CD14-positive monocyte (primary cell): Measurements from ENCODE around the gene HMCN2. TPM values are rescaled to one million over a fixed set of nuclear protein-coding genes. Genes with fewer than 3 reads are reported as not detected.

Experiments
- DNase-seq, 3 donors: peaks; one replicate each; pipeline ENCODE4 v3.0.0-alpha.2; 2011 to 2022
- H2AFZ ChIP-seq: 2 replicates; pipeline ENCODE4 v1.6.0; 2012; ENCODE audit warnings: mild to moderate bottlenecking, low read depth, low read length, inconsistent platforms; ENCODE audit not compliant: insufficient read depth, poor library complexity, severe bottlenecking
- H3K27ac ChIP-seq, 2 donors: 1 replicate in 1 of 2; 2 replicates in 1 of 2; pipeline ENCODE4 v1.5.1; 2012 to 2013; ENCODE audit warnings: low read length in 2 of 2, control low read depth in 1 of 2, inconsistent platforms in 1 of 2, low read depth in 1 of 2, mild to moderate bottlenecking in 1 of 2
- H3K27me3 ChIP-seq, 2 donors: one replicate each; pipeline versions ENCODE4 v1.6.0 to v1.6.1; 2011 to 2013; ENCODE audit warnings: low read length in 2 of 2; ENCODE audit not compliant: control insufficient read depth in 2 of 2, insufficient read depth in 2 of 2
- H3K36me3 ChIP-seq, 2 donors: replicated peaks in 1 of 2; 1 replicate in 1 of 2; 2 replicates in 1 of 2; pipeline versions ENCODE4 v1.5.1 to v1.6.1; 2012 to 2013; ENCODE audit warnings: low read length in 2 of 2, control low read depth in 1 of 2, inconsistent platforms in 1 of 2, mild to moderate bottlenecking in 1 of 2; ENCODE audit not compliant: insufficient read depth in 2 of 2, control insufficient read depth in 1 of 2
- H3K4me1 ChIP-seq, 2 donors: 1 replicate in 1 of 2; 2 replicates in 1 of 2; pipeline versions ENCODE4 v1.5.1 to v1.6.1; 2012 to 2013; ENCODE audit warnings: low read length in 2 of 2, control low read depth in 1 of 2, inconsistent platforms in 1 of 2, mild to moderate bottlenecking in 1 of 2, moderate library complexity in 1 of 2; ENCODE audit not compliant: insufficient read depth in 2 of 2, control insufficient read depth in 1 of 2
- H3K4me2 ChIP-seq: replicated peaks from 2 replicates; pipeline ENCODE3; 2012; ENCODE audit warnings: low read length, moderate library complexity, mild to moderate bottlenecking; ENCODE audit not compliant: poor library complexity, severe bottlenecking; ENCODE audit errors: extremely low read depth
- H3K4me3 ChIP-seq, 3 experiments: fragments of 200-600 bp in 1 of 3; sonication (generic) in 1 of 3; replicated peaks in 1 of 3; 1 replicate in 2 of 3; 2 replicates in 1 of 3; pipeline ENCODE4 v1.5.1; 2011 to 2013; ENCODE audit warnings: low read length in 3 of 3, mild to moderate bottlenecking in 3 of 3, control low read depth in 2 of 3, low read depth in 2 of 3, inconsistent platforms in 1 of 3, moderate library complexity in 1 of 3
- H3K79me2 ChIP-seq: 2 replicates; pipeline ENCODE4 v1.6.0; 2012; ENCODE audit warnings: mild to moderate bottlenecking, control low read depth, inconsistent platforms, low read length, moderate library complexity; ENCODE audit not compliant: insufficient read depth
- H3K9ac ChIP-seq: 2 replicates; pipeline ENCODE4 v1.6.0; 2017; ENCODE audit warnings: low read length, mild to moderate bottlenecking; ENCODE audit not compliant: insufficient read depth, poor library complexity, severe bottlenecking
- H3K9me3 ChIP-seq, 2 donors: replicated peaks in 1 of 2; 1 replicate in 1 of 2; 2 replicates in 1 of 2; pipeline versions ENCODE4 v1.5.1 to v1.6.1; 2012 to 2013; ENCODE audit warnings: low read length in 2 of 2, control low read depth in 1 of 2; ENCODE audit not compliant: control insufficient read depth in 1 of 2, insufficient read depth in 1 of 2
- H4K20me1 ChIP-seq: 2 replicates; pipeline ENCODE4 v1.6.0; 2012; ENCODE audit warnings: mild to moderate bottlenecking, low read length, control low read depth, moderate library complexity; ENCODE audit not compliant: insufficient read depth
- H3K27ac Mint-ChIP-seq, 7 donors: one replicate each; pipeline ENCODE4 v1.8.0; 2020; ENCODE audit warnings: mild to moderate bottlenecking in 7 of 7, mixed read lengths in 7 of 7, moderate library complexity in 6 of 7, inconsistent platforms in 2 of 7
- H3K27me3 Mint-ChIP-seq, 3 donors: one replicate each; pipeline ENCODE4 v1.8.0; 2021 to 2022; ENCODE audit warnings: low read depth in 3 of 3, mild to moderate bottlenecking in 3 of 3, mixed read lengths in 3 of 3, moderate library complexity in 3 of 3, inconsistent platforms in 1 of 3
- H3K36me3 Mint-ChIP-seq, 2 donors: one replicate each; pipeline ENCODE4 v1.8.0; 2020; ENCODE audit warnings: mixed read lengths in 2 of 2, inconsistent platforms in 1 of 2, mild to moderate bottlenecking in 1 of 2
- H3K4me1 Mint-ChIP-seq: one replicate; pipeline ENCODE4 v1.8.0; 2020; ENCODE audit warnings: mild to moderate bottlenecking, mixed read lengths
- H3K4me3 Mint-ChIP-seq, 2 donors: one replicate each; pipeline ENCODE4 v1.8.0; 2020; ENCODE audit warnings: mild to moderate bottlenecking in 2 of 2, mixed read lengths in 2 of 2, moderate library complexity in 1 of 2
- H3K9me3 Mint-ChIP-seq, 7 donors: one replicate each; pipeline ENCODE4 v1.8.0; 2020 to 2022; ENCODE audit warnings: mixed read lengths in 7 of 7, mild to moderate bottlenecking in 6 of 7, moderate library complexity in 6 of 7, inconsistent platforms in 2 of 7
- CTCF ChIP-seq: fragments of 200-600 bp; IDR thresholded peaks from one replicate; pipeline ENCODE4 v1.8.0; 2022; ENCODE audit warnings: antibody characterized with exemption, mild to moderate bottlenecking
- WGBS: methylation state at CpG from one replicate; pipeline ENCODE4 v1.1.5; 2013; ENCODE audit warnings: missing lambda C conversion rate; ENCODE audit not compliant: insufficient coverage; 5-methylcytosine and 5-hydroxymethylcytosine counted together
- intact Hi-C, 2 donors: fragments of 100-400 bp; cut with micrococcal nuclease; formaldehyde crosslinking; loops; one replicate each; pipeline versions ENCODE4 v1.15.0 to v1.15.1; 2023
- polyA plus RNA-seq, 3 donors: library from polyadenylated mRNA; depleted of rRNA in 1 of 3; unstranded in 2 of 3; stranded (reverse) in 1 of 3; fragments of 300-500 nt in 2 of 3; fragments of >200 nt in 1 of 3; fragmentation: Illumina TruSeq in 2 of 3; gene quantifications; 1 replicate in 2 of 3; 2 replicates in 1 of 3; pipeline ENCODE4 v1.2.3, GENCODE V29; 2012 to 2021

Gene HMCN2
- polyA plus RNA-seq, 3 donors, result not detected

DNA sequence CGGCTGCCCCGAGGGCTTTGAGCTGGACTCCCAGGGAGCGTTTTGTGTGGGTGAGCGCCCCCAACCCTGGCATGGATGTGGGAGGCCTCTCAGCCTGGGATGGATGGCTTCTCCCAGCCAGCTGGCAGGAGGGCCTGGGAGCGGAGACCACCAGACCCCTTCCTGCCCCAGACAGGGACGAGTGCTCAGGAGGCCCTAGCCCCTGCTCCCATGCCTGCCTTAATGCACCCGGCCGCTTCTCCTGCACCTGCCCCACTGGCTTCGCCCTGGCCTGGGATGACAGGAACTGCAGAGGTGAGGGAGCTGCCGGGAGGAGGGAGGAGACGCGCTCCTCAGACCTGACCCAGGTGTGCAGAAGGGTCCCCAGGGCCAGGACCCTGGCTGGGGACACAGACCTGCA lies 161.8 kb downstream of the HMCN2 start:
- no peak overlapping the region for H3K9ac ChIP-seq

GRCh38 chr9:130428086-130428665 lies 162.6 kb downstream of the HMCN2 start:
- H3K9me3 Mint-ChIP-seq, result peaks cover 13 to 33% (median 20%) of the 10 kb centered on the region in 7 donors

More for the DNA sequence above, 161.8 kb downstream of the HMCN2 start:
- no peak overlapping the region for H2AFZ ChIP-seq
- H3K4me1 ChIP-seq, result no peaks in the 10 kb centered on the region
- no peaks in the 10 kb centered on the region for H3K79me2 ChIP-seq
- Mint-ChIP-seq H3K9me3 (peaks cover 13 to 26% (median 19%) of the 10 kb centered on the region in 7 donors), H3K27me3 (peaks cover 3 to 16% (median 6%) of the 10 kb centered on the region in 3 donors), H3K4me1 (no peaks in the 10 kb centered on the region), H3K36me3 (no peaks in the 10 kb centered on the region), H3K27ac (no peak overlapping the region), H3K4me3 (no peak overlapping the region)
- no peak overlapping the region for H3K4me3 ChIP-seq
- no peak for TF ChIP-seq CTCF
- no peaks in the 10 kb centered on the region for H3K36me3 ChIP-seq
- peaks cover 0 to 8% of the 10 kb centered on the region in 2 donors for H3K27me3 ChIP-seq
- H3K4me2 ChIP-seq, result no peak overlapping the region
- no peak for DNase-seq
- 91% methylated on average over 11 of the region's 12 CpGs for WGBS
- peaks cover 5 to 30% of the 10 kb centered on the region in 2 donors for H3K9me3 ChIP-seq
- H4K20me1 ChIP-seq, result no peaks in the 10 kb centered on the region
- no peak overlapping the region for H3K27ac ChIP-seq
- intact Hi-C loops, result no loop called here

More at GRCh38 chr9:130428086-130428665, 162.6 kb downstream of the HMCN2 start:
- H3K4me3 Mint-ChIP-seq, result no peak overlapping the region
- no peak for DNase-seq
- H3K36me3 Mint-ChIP-seq, result no peaks in the 10 kb centered on the region
- no peak for TF ChIP-seq CTCF
- WGBS, result 97% methylated on average over 19 of the region's 20 CpGs
- H3K27ac ChIP-seq, result no peak overlapping the region
- peaks cover 11 to 24% (median 14%) of the 10 kb centered on the region in 3 donors for H3K27me3 Mint-ChIP-seq
- H3K4me1 ChIP-seq, result peaks cover 0 to 2% of the 10 kb centered on the region in 2 donors
- no peaks in the 10 kb centered on the region for H4K20me1 ChIP-seq
- no peak overlapping the region for H3K4me3 ChIP-seq
- H3K27me3 ChIP-seq, result peaks cover 0 to 16% of the 10 kb centered on the region in 2 donors
- no peak overlapping the region for H3K9ac ChIP-seq
- no peak overlapping the region for H2AFZ ChIP-seq
- peak overlapping the region in 2 of 7 donors; percentile 20 to 62 for H3K27ac Mint-ChIP-seq
- peaks cover 3% of the 10 kb centered on the region for H3K4me1 Mint-ChIP-seq
- H3K79me2 ChIP-seq, result no peaks in the 10 kb centered on the region
- no peaks in the 10 kb centered on the region for H3K36me3 ChIP-seq
- intact Hi-C loops, result no loop called here
- H3K4me2 ChIP-seq, result no peak overlapping the region
- H3K9me3 ChIP-seq, result peaks cover 5 to 30% of the 10 kb centered on the region in 2 donors
